Measurements from ENCODE around the gene LDHB. TPM values are rescaled to one million over a fixed set of nuclear protein-coding genes. Genes with fewer than 3 reads are reported as not detected.

Gene LDHB
- polyA plus RNA-seq, 1 donor from 2014 or later: 1,039 TPM

- H3K36me3 ChIP-seq (ENCODE audit: insufficient read depth, low read length): peaks cover 14% of the 10 kb centered on the region
- no peaks in the 10 kb centered on the region for H3K9me2 ChIP-seq (ENCODE audit: insufficient read depth, low read length)
- no peaks in the 10 kb centered on the region for H4K20me1 ChIP-seq (ENCODE audit: insufficient read depth)
- H3K27me3 ChIP-seq (ENCODE audit: insufficient read depth, low read depth, low read length): no peaks in the 10 kb centered on the region
- no peak overlapping the region for H3K27ac ChIP-seq (ENCODE audit: low read length)
- no peak overlapping the region for H3K9ac ChIP-seq (ENCODE audit: low read length)
- H2AFZ ChIP-seq (ENCODE audit: low read depth, low read length): no peak overlapping the region
- H3K79me2 ChIP-seq (replicated peaks; ENCODE audit: insufficient read depth, low read length): no peaks in the 10 kb centered on the region
- H3K9me3 ChIP-seq (ENCODE audit: low read length): no peaks in the 10 kb centered on the region
- H3F3A ChIP-seq (ENCODE audit: insufficient read depth, low read length, poor library complexity, severe bottlenecking): no peaks in the 10 kb centered on the region
- no peak overlapping the region for H3K4me2 ChIP-seq (ENCODE audit: low read length)
- no peak overlapping the region for H3K4me3 ChIP-seq (ENCODE audit: low read length)
- no peak for TF ChIP-seq TAF1 (IDR thresholded peaks at IDR 0.05; ENCODE audit: low read depth)
- TF ChIP-seq POLR2AphosphoS5 (IDR thresholded peaks at IDR 0.05): no peak
- no peak for TF ChIP-seq EP300 (conservative IDR thresholded peaks at IDR 0.05; ENCODE audit: poor library complexity, severe bottlenecking)
- TF ChIP-seq EZH2 (IDR thresholded peaks at IDR 0.05; ENCODE audit: borderline replicate concordance, insufficient read depth, low read length, poor library complexity, severe bottlenecking): no peak
- TF ChIP-seq, protein P1, sequence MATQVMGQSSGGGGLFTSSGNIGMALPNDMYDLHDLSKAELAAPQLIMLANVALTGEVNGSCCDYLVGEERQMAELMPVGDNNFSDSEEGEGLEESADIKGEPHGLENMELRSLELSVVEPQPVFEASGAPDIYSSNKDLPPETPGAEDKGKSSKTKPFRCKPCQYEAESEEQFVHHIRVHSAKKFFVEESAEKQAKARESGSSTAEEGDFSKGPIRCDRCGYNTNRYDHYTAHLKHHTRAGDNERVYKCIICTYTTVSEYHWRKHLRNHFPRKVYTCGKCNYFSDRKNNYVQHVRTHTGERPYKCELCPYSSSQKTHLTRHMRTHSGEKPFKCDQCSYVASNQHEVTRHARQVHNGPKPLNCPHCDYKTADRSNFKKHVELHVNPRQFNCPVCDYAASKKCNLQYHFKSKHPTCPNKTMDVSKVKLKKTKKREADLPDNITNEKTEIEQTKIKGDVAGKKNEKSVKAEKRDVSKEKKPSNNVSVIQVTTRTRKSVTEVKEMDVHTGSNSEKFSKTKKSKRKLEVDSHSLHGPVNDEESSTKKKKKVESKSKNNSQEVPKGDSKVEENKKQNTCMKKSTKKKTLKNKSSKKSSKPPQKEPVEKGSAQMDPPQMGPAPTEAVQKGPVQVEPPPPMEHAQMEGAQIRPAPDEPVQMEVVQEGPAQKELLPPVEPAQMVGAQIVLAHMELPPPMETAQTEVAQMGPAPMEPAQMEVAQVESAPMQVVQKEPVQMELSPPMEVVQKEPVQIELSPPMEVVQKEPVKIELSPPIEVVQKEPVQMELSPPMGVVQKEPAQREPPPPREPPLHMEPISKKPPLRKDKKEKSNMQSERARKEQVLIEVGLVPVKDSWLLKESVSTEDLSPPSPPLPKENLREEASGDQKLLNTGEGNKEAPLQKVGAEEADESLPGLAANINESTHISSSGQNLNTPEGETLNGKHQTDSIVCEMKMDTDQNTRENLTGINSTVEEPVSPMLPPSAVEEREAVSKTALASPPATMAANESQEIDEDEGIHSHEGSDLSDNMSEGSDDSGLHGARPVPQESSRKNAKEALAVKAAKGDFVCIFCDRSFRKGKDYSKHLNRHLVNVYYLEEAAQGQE (IDR thresholded peaks at IDR 0.05; ENCODE audit: borderline replicate concordance): no peak
- TF ChIP-seq SMC3 (conservative IDR thresholded peaks at IDR 0.05; ENCODE audit: poor library complexity): no peak
- TF ChIP-seq RAD21 (conservative IDR thresholded peaks at IDR 0.05): no peak
- no peak for TF ChIP-seq MXI1 (conservative IDR thresholded peaks at IDR 0.05; ENCODE audit: poor library complexity, severe bottlenecking)
- TF ChIP-seq, protein P2, sequence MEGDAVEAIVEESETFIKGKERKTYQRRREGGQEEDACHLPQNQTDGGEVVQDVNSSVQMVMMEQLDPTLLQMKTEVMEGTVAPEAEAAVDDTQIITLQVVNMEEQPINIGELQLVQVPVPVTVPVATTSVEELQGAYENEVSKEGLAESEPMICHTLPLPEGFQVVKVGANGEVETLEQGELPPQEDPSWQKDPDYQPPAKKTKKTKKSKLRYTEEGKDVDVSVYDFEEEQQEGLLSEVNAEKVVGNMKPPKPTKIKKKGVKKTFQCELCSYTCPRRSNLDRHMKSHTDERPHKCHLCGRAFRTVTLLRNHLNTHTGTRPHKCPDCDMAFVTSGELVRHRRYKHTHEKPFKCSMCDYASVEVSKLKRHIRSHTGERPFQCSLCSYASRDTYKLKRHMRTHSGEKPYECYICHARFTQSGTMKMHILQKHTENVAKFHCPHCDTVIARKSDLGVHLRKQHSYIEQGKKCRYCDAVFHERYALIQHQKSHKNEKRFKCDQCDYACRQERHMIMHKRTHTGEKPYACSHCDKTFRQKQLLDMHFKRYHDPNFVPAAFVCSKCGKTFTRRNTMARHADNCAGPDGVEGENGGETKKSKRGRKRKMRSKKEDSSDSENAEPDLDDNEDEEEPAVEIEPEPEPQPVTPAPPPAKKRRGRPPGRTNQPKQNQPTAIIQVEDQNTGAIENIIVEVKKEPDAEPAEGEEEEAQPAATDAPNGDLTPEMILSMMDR (IDR thresholded peaks at IDR 0.05; ENCODE audit: poor library complexity, severe bottlenecking): no peak
Observed at GRCh38 chr12:21631367-21631766, 26.3 kb downstream of the LDHB start.

- Histone ChIP-seq H3F3A (ENCODE audit: insufficient read depth, low read length, poor library complexity, severe bottlenecking) (no peaks in the 10 kb centered on the region), H3K36me3 (ENCODE audit: insufficient read depth, low read length) (no peaks in the 10 kb centered on the region), H3K27ac (ENCODE audit: low read length) (no peak overlapping the region), H3K9ac (ENCODE audit: low read length) (no peak overlapping the region), H3K4me2 (ENCODE audit: low read length) (no peak overlapping the region), H3K27me3 (ENCODE audit: insufficient read depth, low read depth, low read length) (no peaks in the 10 kb centered on the region), H3K4me3 (ENCODE audit: low read length) (no peak overlapping the region), H3K9me2 (ENCODE audit: insufficient read depth, low read length) (no peaks in the 10 kb centered on the region), H3K79me2 (replicated peaks; ENCODE audit: insufficient read depth, low read length) (no peaks in the 10 kb centered on the region), H4K20me1 (ENCODE audit: insufficient read depth) (no peaks in the 10 kb centered on the region), H3K9me3 (ENCODE audit: low read length) (no peaks in the 10 kb centered on the region), H2AFZ (ENCODE audit: low read depth, low read length) (no peak overlapping the region)
- TF ChIP-seq RAD21 (conservative IDR thresholded peaks at IDR 0.05) (no peak), MXI1 (conservative IDR thresholded peaks at IDR 0.05; ENCODE audit: poor library complexity, severe bottlenecking) (no peak), POLR2AphosphoS5 (IDR thresholded peaks at IDR 0.05) (no peak), TAF1 (IDR thresholded peaks at IDR 0.05; ENCODE audit: low read depth) (no peak), EP300 (conservative IDR thresholded peaks at IDR 0.05; ENCODE audit: poor library complexity, severe bottlenecking) (no peak), EZH2 (IDR thresholded peaks at IDR 0.05; ENCODE audit: borderline replicate concordance, insufficient read depth, low read length, poor library complexity, severe bottlenecking) (no peak), SMC3 (conservative IDR thresholded peaks at IDR 0.05; ENCODE audit: poor library complexity) (no peak)
- TF ChIP-seq, protein P2 (IDR thresholded peaks at IDR 0.05; ENCODE audit: poor library complexity, severe bottlenecking): no peak
- TF ChIP-seq, protein P1 (IDR thresholded peaks at IDR 0.05; ENCODE audit: borderline replicate concordance): no peak
Observed at GRCh38 chr12:21627924-21628323, 29.7 kb downstream of the LDHB start.
